Retinal pigment epithelial cell (primary cell): ENCODE measurements around the gene CLEC11A.
A peak's percentile ranks its signal among the peaks of the same experiment; 100 is the strongest.

ENCODE experiments used
- DNase-seq: peaks from one replicate; pipeline ENCODE4 v3.0.0-alpha.2; 2010; ENCODE audit warnings: low read depth
- H3K4me3 ChIP-seq: 2 replicates; pipeline ENCODE4 v1.5.1; 2011; ENCODE audit warnings: mild to moderate bottlenecking, low read length, control low read depth, moderate library complexity
- TF ChIP-seq, protein P1 (sequence below): conservative IDR thresholded peaks from 2 replicates; pipeline ENCODE4 v1.5.1; 2011; ENCODE audit warnings: low read depth, low read length, control low read depth, inconsistent platforms

The CLEC11A gene

DNA sequence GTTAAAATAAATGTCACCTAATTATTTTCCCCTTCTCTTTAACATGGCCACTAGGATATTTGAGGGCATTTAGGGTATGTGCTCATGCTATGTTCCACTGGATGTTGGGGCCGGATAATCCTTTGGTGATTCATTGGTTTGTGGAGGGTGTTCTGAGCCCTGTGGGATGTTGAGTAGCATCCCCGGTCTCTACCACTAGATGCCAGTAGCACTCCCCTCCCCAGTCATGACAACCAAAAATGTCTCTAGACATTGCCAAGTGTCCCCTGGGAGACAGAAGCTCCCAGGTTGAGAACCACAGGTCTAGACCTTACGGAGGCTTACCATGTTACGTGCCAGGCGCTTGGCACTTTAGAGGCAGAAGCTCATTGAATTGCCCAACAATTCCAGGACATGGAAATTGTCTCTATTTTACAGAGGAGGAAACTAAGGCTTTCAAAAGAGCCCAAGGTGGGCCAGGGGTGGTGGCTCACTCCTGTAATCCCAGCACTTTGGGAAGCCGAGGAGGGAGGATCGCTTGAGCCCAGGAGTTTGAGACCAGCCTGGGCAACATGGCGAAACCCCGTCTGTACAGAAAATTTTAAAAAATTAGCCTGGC, 17.6 kb upstream of the CLEC11A start:
- TF ChIP-seq, protein P1, sequence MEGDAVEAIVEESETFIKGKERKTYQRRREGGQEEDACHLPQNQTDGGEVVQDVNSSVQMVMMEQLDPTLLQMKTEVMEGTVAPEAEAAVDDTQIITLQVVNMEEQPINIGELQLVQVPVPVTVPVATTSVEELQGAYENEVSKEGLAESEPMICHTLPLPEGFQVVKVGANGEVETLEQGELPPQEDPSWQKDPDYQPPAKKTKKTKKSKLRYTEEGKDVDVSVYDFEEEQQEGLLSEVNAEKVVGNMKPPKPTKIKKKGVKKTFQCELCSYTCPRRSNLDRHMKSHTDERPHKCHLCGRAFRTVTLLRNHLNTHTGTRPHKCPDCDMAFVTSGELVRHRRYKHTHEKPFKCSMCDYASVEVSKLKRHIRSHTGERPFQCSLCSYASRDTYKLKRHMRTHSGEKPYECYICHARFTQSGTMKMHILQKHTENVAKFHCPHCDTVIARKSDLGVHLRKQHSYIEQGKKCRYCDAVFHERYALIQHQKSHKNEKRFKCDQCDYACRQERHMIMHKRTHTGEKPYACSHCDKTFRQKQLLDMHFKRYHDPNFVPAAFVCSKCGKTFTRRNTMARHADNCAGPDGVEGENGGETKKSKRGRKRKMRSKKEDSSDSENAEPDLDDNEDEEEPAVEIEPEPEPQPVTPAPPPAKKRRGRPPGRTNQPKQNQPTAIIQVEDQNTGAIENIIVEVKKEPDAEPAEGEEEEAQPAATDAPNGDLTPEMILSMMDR = peak; percentile 82
- H3K4me3 ChIP-seq = no peak overlapping the region
- DNase-seq = peak; percentile 9

DNA sequence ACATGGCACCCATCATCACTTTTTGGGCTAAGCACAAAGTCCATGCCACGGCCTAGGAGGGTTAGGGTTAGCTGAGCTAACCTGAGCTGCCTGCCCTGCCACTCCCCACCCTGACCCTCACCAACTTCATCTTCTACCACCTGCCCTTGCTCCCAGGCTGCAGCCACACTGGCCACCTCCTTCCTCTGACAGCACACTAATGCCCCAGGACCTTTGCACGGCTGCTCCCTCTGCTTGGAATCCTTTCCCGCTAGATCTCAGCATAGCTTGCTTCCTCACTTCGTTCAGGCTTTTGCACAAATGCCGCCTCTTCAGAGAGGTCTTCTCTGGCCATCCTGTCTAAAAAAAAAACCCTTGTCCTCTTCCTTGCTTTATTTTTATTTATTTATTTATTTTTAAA, 16.8 kb upstream of the CLEC11A start:
- no peak overlapping the region for H3K4me3 ChIP-seq
- TF ChIP-seq, protein P1 = no peak
- DNase-seq = no peak

DNA sequence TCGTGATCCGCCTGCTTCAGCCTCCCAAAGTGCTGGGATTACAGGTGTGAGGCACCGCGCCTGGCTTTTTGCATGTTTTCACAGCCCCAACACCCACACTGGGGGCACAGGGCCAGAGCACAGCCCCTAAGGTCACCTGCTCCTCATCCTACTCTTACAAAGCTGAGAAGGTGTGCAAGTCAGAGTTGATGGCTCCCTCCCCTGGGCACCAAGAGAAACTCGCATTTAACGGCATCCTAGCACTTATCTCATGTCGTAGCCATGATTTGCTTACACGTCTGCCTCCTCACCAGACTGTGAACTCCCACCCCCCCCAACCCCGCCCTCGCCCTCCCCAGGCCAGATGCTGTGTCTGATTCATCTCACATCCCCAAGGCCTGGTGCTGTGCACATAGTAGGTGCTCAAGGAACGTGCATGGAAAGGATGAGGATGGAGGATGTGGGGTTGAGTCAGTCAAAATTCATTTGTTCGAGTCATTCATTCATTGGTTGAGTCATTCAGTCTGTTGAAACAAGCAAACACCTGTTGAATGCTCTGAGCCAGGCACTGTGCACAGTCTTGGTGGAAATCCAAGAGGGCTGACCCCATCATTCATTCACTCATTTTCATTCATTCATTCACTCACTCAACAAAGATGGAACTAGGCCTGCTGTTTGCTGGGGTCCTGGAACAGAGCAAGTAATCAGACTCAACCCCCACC, 14.8 kb upstream of the CLEC11A start:
- H3K4me3 ChIP-seq = no peak overlapping the region
- TF ChIP-seq, protein P1 = no peak
- DNase-seq = no peak

DNA sequence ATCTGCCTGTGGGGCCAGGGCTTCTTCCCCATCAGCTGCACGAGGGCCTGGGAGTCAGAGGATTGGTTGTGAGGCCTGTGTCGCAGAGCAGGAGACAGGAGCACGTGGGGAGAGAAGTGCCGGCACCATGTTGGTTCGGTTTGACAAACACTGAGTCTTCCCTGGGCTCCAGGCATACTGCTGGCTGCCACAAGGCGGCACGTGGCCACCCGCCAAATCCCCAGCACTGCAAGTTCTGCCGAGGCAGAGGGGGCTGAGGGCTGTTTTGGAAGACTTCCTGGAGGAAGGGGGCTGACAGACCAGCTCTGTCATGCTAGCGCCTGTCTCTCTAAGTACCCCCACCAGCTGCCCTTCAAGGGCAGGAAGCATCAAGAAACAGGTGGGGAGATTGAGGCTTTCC, 13.1 kb upstream of the CLEC11A start:
- TF ChIP-seq, protein P1 = no peak
- DNase-seq = no peak
- no peak overlapping the region for H3K4me3 ChIP-seq

DNA sequence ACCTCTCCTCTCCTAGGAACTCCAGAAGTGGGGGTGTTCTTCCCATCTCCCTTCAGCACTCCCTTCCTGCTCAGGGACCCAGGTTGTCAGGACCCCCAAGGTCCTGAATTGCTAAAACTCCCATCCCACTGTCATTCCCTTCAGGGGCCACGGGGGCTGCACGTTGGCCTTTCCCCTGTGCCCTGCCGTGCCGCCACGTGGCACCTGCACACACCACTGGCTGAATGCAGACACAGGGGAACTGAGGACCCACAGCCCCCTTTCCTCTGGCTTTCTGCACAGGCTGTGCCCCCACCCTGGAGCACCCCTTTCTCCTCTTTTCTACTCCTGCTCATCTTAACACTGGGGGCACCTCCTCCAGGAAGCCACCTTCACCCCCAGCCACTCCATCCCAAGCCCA, 12.6 kb upstream of the CLEC11A start:
- TF ChIP-seq, protein P1 = no peak
- no peak overlapping the region for H3K4me3 ChIP-seq
- DNase-seq = no peak

DNA sequence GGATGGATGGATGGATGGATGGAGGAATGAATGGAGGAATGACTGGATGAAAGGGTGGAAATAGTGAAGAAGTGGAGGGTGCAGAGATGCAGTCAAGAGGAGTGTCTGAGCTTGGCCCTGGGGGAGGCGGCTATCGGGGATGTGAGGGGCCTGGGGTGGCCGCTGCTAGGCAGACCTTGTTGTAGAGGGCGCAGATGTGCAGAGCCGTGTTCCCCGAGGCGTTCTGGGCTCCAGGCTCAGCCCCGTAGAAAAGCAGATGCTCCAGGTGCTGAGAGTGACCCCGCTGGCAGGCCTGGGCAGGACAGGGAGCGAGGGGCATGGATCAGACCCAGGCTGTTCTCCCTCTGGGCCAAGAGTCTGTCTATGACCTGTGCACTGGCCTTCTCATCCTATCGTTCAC, 12.0 kb upstream of the CLEC11A start:
- no peak for DNase-seq
- TF ChIP-seq, protein P1 = no peak
- no peak overlapping the region for H3K4me3 ChIP-seq

DNA sequence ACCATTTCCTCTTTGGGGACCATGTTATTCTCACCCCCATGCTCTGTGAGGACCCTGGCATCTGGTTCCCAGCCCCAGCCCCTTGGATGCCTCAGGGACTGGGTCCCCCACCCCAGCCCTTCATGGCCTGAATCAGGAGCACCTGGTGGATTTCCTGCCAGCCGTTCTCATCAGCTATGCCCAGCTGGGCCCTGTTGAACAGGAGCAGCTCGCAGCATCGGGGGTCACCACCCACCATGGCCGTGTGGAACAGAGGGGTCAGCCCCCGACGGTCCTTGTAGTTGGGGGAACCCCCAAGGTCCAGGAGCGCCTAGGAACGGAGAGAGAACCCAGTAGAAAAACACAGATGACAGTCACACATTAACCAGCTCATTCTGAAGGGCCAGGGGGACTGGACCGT, 11.4 kb upstream of the CLEC11A start:
- no peak for DNase-seq
- TF ChIP-seq, protein P1 = no peak

More for the DNA sequence above, 11.4 kb upstream of the CLEC11A start:
- no peak overlapping the region for H3K4me3 ChIP-seq
